Mucosa of rectum (tissue), 2 donors: ENCODE results near the gene ITGB2.

Experiments used
- H3K27ac ChIP-seq, 2 donors: one replicate each; pipeline ENCODE4 v1.7.0; 2013; ENCODE audit warnings: inconsistent platforms in 2 of 2, low read depth in 2 of 2, low read length in 2 of 2
- H3K27me3 ChIP-seq, 2 donors: one replicate each; pipeline ENCODE4 v1.7.0; 2013; ENCODE audit warnings: low read length in 2 of 2; ENCODE audit not compliant: control insufficient read depth in 2 of 2, insufficient read depth in 2 of 2
- H3K36me3 ChIP-seq, 2 donors: one replicate each; pipeline ENCODE4 v1.7.0; 2013; ENCODE audit warnings: low read length in 2 of 2; ENCODE audit not compliant: control insufficient read depth in 2 of 2, insufficient read depth in 2 of 2
- H3K4me1 ChIP-seq, 2 donors: one replicate each; pipeline ENCODE4 v1.7.0; 2013; ENCODE audit warnings: low read length in 2 of 2, mild to moderate bottlenecking in 1 of 2; ENCODE audit not compliant: control insufficient read depth in 2 of 2, insufficient read depth in 2 of 2
- H3K4me3 ChIP-seq, 2 donors: one replicate each; pipeline ENCODE4 v1.7.0; 2013; ENCODE audit warnings: low read length in 2 of 2
- H3K9ac ChIP-seq, 2 donors: one replicate each; pipeline ENCODE4 v1.7.0; 2013; ENCODE audit warnings: low read length in 2 of 2, low read depth in 1 of 2, mild to moderate bottlenecking in 1 of 2
- H3K9me3 ChIP-seq, 2 donors: one replicate each; pipeline ENCODE4 v1.7.0; 2013; ENCODE audit warnings: low read length in 2 of 2; ENCODE audit not compliant: control insufficient read depth in 2 of 2
- donor health status: healthy.
- donor health status: Normal muscosa, but diverticular disease.

The ITGB2 gene

GRCh38 chr21:44838039-44838895 lies 82.4 kb downstream of the ITGB2 start:
- no peaks in the 10 kb centered on the region for H3K36me3 ChIP-seq

GRCh38 chr21:44837537-44837936 lies 83.2 kb downstream of the ITGB2 start:
- Histone ChIP-seq H3K9me3 (no peaks in the 10 kb centered on the region), H3K27ac (no peak overlapping the region), H3K4me1 (peaks cover 5 to 11% of the 10 kb centered on the region in 2 donors), H3K9ac (no peak overlapping the region), H3K27me3 (no peaks in the 10 kb centered on the region), H3K4me3 (no peak overlapping the region), H3K36me3 (no peaks in the 10 kb centered on the region)

More at GRCh38 chr21:44838039-44838895, 82.4 kb downstream of the ITGB2 start:
- no peak overlapping the region for H3K27ac ChIP-seq
- peaks cover 0 to 2% of the 10 kb centered on the region in 2 donors for H3K27me3 ChIP-seq
- peaks cover 5 to 11% of the 10 kb centered on the region in 2 donors for H3K4me1 ChIP-seq
- no peak overlapping the region for H3K9ac ChIP-seq
- H3K4me3 ChIP-seq, result no peak overlapping the region
- no peaks in the 10 kb centered on the region for H3K9me3 ChIP-seq

GRCh38 chr21:44836666-44837471 lies 83.8 kb downstream of the ITGB2 start:
- Histone ChIP-seq H3K27me3 (no peaks in the 10 kb centered on the region), H3K9ac (no peak overlapping the region), H3K4me3 (no peak overlapping the region), H3K27ac (no peak overlapping the region), H3K4me1 (peaks cover 5 to 11% of the 10 kb centered on the region in 2 donors), H3K36me3 (no peaks in the 10 kb centered on the region), H3K9me3 (no peaks in the 10 kb centered on the region)

- Histone ChIP-seq H3K9ac (no peak overlapping the region), H3K27ac (no peak overlapping the region), H3K4me1 (peaks cover 5 to 11% of the 10 kb centered on the region in 2 donors), H3K36me3 (no peaks in the 10 kb centered on the region), H3K27me3 (no peaks in the 10 kb centered on the region), H3K9me3 (no peaks in the 10 kb centered on the region), H3K4me3 (no peak overlapping the region)
Observed at GRCh38 chr21:44836349-44836665, 84.4 kb downstream of the ITGB2 start.
